ENCODE results near the gene TM4SF4.

The TM4SF4 gene

GRCh38 chr3:149507491-149508324 is 33.2 kb downstream of the TM4SF4 start:
- no peak for DNase-seq (ENCODE audit: low read depth)
- TF ChIP-seq CTCF (IDR thresholded peaks at IDR 0.05; ENCODE audit: low read depth, low read length, missing control alignments), result no peak
- no peak overlapping the region for H3K4me3 ChIP-seq (ENCODE audit: low read depth, low read length)

GRCh38 chr3:149509526-149509925 is 35.0 kb downstream of the TM4SF4 start:
- no peak overlapping the region for H3K4me3 ChIP-seq (ENCODE audit: low read depth, low read length)
- TF ChIP-seq CTCF (IDR thresholded peaks at IDR 0.05; ENCODE audit: low read depth, low read length, missing control alignments), result no peak

GRCh38 chr3:149510480-149510879 is 36.0 kb downstream of the TM4SF4 start:
- TF ChIP-seq CTCF (IDR thresholded peaks at IDR 0.05; ENCODE audit: low read depth, low read length, missing control alignments), result no peak
- no peak for DNase-seq (ENCODE audit: low read depth)

More at GRCh38 chr3:149509526-149509925, 35.0 kb downstream of the TM4SF4 start:
- DNase-seq (ENCODE audit: low read depth), result no peak

GRCh38 chr3:149511040-149511626 is 36.6 kb downstream of the TM4SF4 start:
- DNase-seq (ENCODE audit: low read depth), result no peak
- TF ChIP-seq CTCF (IDR thresholded peaks at IDR 0.05; ENCODE audit: low read depth, low read length, missing control alignments), result no peak

More at GRCh38 chr3:149510480-149510879, 36.0 kb downstream of the TM4SF4 start:
- H3K4me3 ChIP-seq (ENCODE audit: low read depth, low read length), result no peak overlapping the region

GRCh38 chr3:149512073-149512782 is 37.7 kb downstream of the TM4SF4 start:
- H3K4me3 ChIP-seq (ENCODE audit: low read depth, low read length), result no peak overlapping the region
- TF ChIP-seq CTCF (IDR thresholded peaks at IDR 0.05; ENCODE audit: low read depth, low read length, missing control alignments), result peak; percentile 76
- DNase-seq (ENCODE audit: low read depth), result no peak

More at GRCh38 chr3:149511040-149511626, 36.6 kb downstream of the TM4SF4 start:
- H3K4me3 ChIP-seq (ENCODE audit: low read depth, low read length), result no peak overlapping the region

GRCh38 chr3:149514471-149514870 is 40.0 kb downstream of the TM4SF4 start:
- no peak overlapping the region for H3K4me3 ChIP-seq (ENCODE audit: low read depth, low read length)
- TF ChIP-seq CTCF (IDR thresholded peaks at IDR 0.05; ENCODE audit: low read depth, low read length, missing control alignments), result no peak
- DNase-seq (ENCODE audit: low read depth), result no peak

Measured in GM12864 (cell line).